GM12872 (cell line): ENCODE results near the gene CCNL1.

Source experiments
- TF ChIP-seq, protein P1 (sequence below): IDR thresholded peaks from 3 replicates; pipeline ENCODE4 v1.5.1; 2011; ENCODE audit warnings: low read depth, mild to moderate bottlenecking, low read length, moderate library complexity; ENCODE audit not compliant: insufficient read depth

CCNL1 gene

DNA sequence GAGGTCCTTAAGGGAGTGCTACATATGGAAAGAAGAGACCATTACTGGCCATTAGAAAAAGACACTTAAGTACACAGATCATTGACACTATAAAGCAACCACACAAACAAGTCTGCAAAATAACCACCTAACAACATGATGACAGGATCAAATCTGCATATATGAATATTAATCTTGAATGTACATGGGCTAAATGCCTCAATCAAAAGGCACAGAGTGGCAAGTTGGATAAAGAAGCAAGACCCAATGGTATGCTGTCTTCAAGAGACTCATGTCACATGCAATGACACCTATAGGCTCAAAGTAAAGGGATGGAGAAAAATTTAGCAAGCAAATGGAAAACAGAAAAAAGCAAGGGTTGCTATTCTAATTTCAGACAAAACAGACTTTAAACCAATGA lies 28.4 kb upstream of the CCNL1 start:
- TF ChIP-seq, protein P1, sequence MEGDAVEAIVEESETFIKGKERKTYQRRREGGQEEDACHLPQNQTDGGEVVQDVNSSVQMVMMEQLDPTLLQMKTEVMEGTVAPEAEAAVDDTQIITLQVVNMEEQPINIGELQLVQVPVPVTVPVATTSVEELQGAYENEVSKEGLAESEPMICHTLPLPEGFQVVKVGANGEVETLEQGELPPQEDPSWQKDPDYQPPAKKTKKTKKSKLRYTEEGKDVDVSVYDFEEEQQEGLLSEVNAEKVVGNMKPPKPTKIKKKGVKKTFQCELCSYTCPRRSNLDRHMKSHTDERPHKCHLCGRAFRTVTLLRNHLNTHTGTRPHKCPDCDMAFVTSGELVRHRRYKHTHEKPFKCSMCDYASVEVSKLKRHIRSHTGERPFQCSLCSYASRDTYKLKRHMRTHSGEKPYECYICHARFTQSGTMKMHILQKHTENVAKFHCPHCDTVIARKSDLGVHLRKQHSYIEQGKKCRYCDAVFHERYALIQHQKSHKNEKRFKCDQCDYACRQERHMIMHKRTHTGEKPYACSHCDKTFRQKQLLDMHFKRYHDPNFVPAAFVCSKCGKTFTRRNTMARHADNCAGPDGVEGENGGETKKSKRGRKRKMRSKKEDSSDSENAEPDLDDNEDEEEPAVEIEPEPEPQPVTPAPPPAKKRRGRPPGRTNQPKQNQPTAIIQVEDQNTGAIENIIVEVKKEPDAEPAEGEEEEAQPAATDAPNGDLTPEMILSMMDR, result no peak

DNA sequence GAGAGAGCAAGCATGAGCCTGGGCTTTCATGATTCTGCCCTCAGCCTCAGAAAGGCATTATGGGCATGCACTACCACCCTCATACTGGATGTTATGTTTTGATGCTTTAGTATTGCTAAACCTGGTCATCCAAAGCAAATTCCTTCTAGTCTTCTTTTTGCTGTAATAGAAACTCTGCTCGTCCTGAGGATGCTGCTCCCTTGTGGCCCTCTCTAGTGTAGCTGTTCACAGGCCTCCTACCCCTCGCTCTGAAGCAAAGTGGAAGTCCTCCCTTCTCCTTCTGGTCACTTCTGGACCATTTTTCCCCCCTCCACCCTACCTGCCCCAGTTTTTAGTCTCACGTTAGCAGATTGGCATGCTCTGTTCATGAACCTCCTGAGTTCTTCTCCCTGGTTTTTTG lies 22.9 kb upstream of the CCNL1 start:
- TF ChIP-seq, protein P1, result no peak

DNA sequence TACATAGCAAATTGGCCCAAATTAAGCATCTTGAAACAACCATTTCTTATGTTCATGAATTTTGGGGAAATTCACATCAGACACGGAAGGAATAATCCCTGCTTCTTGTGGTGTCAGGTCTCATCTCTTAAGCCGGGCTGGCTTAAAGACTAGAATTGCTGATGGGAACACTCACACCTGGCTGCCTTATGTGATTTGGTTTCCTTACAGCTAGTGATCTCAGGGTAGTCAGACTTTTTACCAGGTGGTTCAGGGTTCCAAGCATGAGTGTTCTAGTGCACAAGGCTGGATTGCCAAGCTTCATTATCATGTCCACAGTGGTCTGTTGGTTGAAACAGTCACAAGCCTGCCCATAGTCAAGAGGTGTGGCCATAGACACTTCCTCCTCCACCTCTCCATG lies 20.3 kb upstream of the CCNL1 start:
- TF ChIP-seq, protein P1, result no peak

DNA sequence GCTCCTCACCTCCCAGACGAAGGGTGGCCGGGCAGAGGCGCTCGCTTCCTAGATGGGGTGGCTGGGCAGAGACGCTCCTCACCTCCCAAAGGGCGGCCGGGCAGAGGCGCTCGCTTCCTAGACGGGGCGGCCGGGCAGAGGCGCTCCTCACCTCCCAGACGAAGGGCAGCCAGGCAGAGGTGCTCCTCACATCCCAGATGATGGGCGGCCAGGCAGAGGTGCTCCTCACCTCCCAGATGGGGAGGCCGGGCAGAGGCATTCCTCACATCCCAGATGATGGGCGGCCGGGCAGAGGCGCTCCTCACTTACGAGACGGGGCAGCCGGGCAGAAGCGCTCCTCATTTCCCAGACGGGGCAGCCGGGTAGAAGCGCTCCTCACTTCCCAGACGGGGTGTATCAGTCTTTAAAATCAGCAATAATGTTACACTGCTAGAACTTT lies 19.4 kb upstream of the CCNL1 start:
- TF ChIP-seq, protein P1, result no peak

DNA sequence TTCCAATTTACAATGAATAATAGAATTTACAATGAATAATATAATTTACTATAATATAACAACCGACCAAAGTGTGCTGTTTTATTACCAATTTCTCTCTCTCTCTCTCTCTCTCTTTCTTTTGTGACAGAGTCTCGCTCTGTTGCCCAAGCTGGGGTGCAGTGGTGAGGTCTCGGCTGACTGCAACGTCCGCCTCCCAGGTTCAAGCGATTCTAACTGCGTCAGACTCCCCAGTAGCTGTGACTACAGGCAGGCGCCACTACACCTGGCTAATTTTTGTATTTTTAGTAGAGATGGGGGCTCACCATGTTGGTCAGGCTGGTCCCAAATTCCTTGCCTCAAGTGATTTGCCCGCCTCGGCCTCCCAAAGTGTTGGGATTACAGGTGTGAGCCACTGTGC lies 17.0 kb upstream of the CCNL1 start:
- TF ChIP-seq, protein P1, result no peak

DNA sequence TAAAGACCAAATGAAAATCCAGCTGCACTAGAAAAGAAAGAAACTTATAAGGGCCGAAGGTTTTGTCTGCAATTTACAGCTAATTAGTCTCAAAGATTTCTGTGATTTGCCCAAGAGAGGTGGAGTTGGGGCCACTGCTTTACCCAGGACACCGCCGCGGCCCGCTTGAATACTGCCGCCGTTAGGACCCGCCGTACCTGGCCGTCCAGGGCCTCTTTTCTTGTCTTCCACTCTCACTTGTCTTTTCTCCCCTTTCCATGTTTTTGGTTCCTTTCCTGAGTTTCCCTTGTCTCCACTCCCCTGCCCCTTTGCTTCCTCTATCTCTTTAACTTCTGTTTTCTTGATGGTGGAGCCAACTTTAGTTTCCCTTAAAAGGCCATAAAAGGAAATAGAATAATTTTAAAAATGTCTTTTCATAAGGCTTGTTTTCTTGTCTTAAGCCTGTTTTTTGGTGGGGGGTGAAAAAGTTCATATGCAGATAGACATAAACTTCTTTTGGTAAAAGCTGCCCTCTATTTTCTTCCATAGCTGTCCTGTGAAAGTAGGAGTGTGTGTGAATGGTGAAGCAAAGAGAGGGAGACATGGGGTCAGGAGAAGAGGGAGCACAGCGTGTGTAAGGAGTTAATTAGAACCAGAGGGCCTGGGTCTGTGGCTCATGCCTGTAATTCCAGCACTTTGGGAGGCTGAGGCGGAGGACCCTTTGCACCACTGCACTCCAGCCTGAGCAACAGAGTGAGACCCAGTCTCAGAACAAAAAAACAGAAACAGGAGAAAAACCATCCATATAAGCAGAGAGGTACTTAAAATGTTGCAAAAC lies 16.0 kb upstream of the CCNL1 start:
- TF ChIP-seq, protein P1, result no peak

DNA sequence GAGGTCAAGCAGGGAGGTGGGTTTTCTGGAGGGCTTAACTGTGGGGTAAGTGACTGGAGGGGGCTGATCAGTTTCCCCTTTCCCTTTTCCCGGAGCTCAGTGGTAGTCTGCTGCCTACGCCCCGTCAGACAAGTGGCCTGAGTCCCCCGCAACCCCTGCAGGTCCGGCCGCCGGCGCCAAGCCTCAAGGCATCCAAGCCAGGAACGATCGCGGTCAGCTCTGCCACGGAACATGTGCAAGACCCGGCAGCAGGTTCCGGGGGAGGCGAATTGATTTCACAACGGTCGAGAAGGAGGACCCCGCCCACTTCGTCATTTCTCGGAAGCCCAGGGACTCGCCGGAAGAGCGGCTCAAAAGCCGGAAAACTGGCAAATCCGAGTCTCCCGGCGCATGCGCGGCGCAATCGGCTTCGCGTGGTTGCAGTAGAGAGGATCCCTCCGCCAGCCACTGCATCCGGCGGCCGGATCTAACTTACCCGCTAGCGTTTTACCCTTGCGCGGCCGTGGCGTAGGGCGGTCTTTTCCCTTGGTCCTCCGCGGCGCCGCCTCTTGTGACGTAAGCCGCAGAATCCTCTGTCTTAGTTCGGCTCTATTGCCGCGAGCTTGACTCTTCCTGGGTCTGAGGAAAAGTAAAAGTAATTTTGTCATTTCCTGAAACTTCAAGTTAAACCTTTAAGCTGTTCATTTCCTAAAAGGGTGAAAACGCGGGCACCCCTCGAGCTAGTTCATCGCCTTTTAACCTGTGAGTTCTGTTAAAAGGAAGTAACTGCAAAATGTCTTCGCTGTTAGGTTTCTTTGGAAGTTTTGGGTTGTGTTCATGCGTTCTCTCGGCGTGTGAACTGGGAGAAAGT lies 14.9 kb upstream of the CCNL1 start:
- TF ChIP-seq, protein P1, result no peak
